Choroid plexus epithelial cell (primary cell): ENCODE measurements around the gene ZEB2.

Source experiments
- DNase-seq: peaks from one replicate; pipeline ENCODE4 v3.0.0-alpha.2; 2010; ENCODE audit warnings: low read depth
- H3K4me3 ChIP-seq: 2 replicates; pipeline ENCODE4 v1.5.1; 2011; ENCODE audit warnings: low read depth, mild to moderate bottlenecking, control low read depth, low read length, moderate library complexity
- CTCF ChIP-seq: conservative IDR thresholded peaks from 2 replicates; pipeline ENCODE4 v1.5.1; 2011; ENCODE audit warnings: low read depth, mild to moderate bottlenecking, control low read depth, inconsistent platforms, low read length, moderate library complexity

Gene ZEB2

GRCh38 chr2:144430722-144431391 is 89.1 kb downstream of the ZEB2 start:
- TF ChIP-seq CTCF: no peak
- no peak overlapping the region for H3K4me3 ChIP-seq
- peak; percentile 51 for DNase-seq

GRCh38 chr2:144429396-144430112 is 90.4 kb downstream of the ZEB2 start:
- H3K4me3 ChIP-seq: no peak overlapping the region
- no peak for TF ChIP-seq CTCF
- no peak for DNase-seq

GRCh38 chr2:144426981-144427479 is 92.9 kb downstream of the ZEB2 start:
- peak; percentile 82 for DNase-seq
- TF ChIP-seq CTCF: no peak
- no peak overlapping the region for H3K4me3 ChIP-seq

GRCh38 chr2:144426355-144426754 is 93.6 kb downstream of the ZEB2 start:
- H3K4me3 ChIP-seq: no peak overlapping the region
- no peak for DNase-seq
- TF ChIP-seq CTCF: no peak

- no peak for DNase-seq
These were observed 95.2 kb downstream of the ZEB2 start for GRCh38 chr2:144424559-144425240.

More at GRCh38 chr2:144424559-144425240, 95.2 kb downstream of the ZEB2 start:
- no peak overlapping the region for H3K4me3 ChIP-seq
- no peak for TF ChIP-seq CTCF
